HEK293T (cell line): ENCODE data around the gene CSTPP1.

Experiments
- FOXK2 ChIP-seq: fragments of 450-650 bp; IDR thresholded peaks from 2 replicates; pipeline ENCODE4 v1.6.1; 2016; ENCODE audit warnings: mild to moderate bottlenecking
- FOXM1 ChIP-seq: fragments of 450-650 bp; IDR thresholded peaks from 2 replicates; pipeline ENCODE4 v1.6.1; 2017; ENCODE audit warnings: mild to moderate bottlenecking, borderline replicate concordance
- ZNF384 ChIP-seq: fragments of 450-650 bp; IDR thresholded peaks from 2 replicates; pipeline ENCODE4 v1.6.1; 2016

- no peak for TF ChIP-seq FOXK2
- TF ChIP-seq FOXM1: no peak
- TF ChIP-seq ZNF384: no peak
Observed at GRCh38 chr11:46991391-46991790, 54.8 kb downstream of the CSTPP1 start.
